ENCODE results near the gene PUDP.

The PUDP gene

GRCh38 chrX:7059214-7059838 lies 88.6 kb downstream of the PUDP start:
- Histone ChIP-seq H3K9me2 (ENCODE audit: low read depth, low read length) (no peaks in the 10 kb centered on the region), H3F3A (ENCODE audit: insufficient read depth, low read length) (no peaks in the 10 kb centered on the region), H3K79me2 (ENCODE audit: insufficient read depth, low read length) (0 out of 2 replicates have a peak, but pooled peaks cover 3% of the 10 kb centered on the region), H3K4me1 (ENCODE audit: insufficient read depth, low read length, severe bottlenecking) (peaks cover 41% of the 10 kb centered on the region), H3K27ac (ENCODE audit: low read depth, low read length, poor library complexity, severe bottlenecking) (peak overlapping the region; percentile 85), H3K9me3 (ENCODE audit: low read length) (no peaks in the 10 kb centered on the region), H2AFZ (ENCODE audit: low read length) (no peak overlapping the region), H3K36me3 (ENCODE audit: insufficient read depth, low read length) (peaks cover 47% of the 10 kb centered on the region), H3K9ac (ENCODE audit: low read length) (no peak overlapping the region; the same call in 1 of the 2 replicates), H3K4me2 (ENCODE audit: low read length) (peak overlapping the region; percentile 35; the same call in 1 of the 2 replicates), H3K27me3 (ENCODE audit: insufficient read depth, low read length) (no peaks in the 10 kb centered on the region), H4K20me1 (ENCODE audit: insufficient read depth, low read length) (no peaks in the 10 kb centered on the region), H3K4me3 (ENCODE audit: low read depth, low read length, poor library complexity, severe bottlenecking) (peak overlapping the region; percentile 11)
- no peak for TF ChIP-seq EZH2 (IDR thresholded peaks at IDR 0.05; ENCODE audit: borderline replicate concordance, low read length)
- TF ChIP-seq, protein P1, sequence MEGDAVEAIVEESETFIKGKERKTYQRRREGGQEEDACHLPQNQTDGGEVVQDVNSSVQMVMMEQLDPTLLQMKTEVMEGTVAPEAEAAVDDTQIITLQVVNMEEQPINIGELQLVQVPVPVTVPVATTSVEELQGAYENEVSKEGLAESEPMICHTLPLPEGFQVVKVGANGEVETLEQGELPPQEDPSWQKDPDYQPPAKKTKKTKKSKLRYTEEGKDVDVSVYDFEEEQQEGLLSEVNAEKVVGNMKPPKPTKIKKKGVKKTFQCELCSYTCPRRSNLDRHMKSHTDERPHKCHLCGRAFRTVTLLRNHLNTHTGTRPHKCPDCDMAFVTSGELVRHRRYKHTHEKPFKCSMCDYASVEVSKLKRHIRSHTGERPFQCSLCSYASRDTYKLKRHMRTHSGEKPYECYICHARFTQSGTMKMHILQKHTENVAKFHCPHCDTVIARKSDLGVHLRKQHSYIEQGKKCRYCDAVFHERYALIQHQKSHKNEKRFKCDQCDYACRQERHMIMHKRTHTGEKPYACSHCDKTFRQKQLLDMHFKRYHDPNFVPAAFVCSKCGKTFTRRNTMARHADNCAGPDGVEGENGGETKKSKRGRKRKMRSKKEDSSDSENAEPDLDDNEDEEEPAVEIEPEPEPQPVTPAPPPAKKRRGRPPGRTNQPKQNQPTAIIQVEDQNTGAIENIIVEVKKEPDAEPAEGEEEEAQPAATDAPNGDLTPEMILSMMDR (IDR thresholded peaks at IDR 0.05; ENCODE audit: low read length): no peak

- Histone ChIP-seq H3K9me2 (ENCODE audit: low read depth, low read length) (no peaks in the 10 kb centered on the region), H3K27ac (ENCODE audit: low read depth, low read length, poor library complexity, severe bottlenecking) (peak overlapping the region; percentile 21), H3K9ac (ENCODE audit: low read length) (no peak overlapping the region), H2AFZ (ENCODE audit: low read length) (no peak overlapping the region), H3K36me3 (ENCODE audit: insufficient read depth, low read length) (peaks cover 41% of the 10 kb centered on the region), H4K20me1 (ENCODE audit: insufficient read depth, low read length) (no peaks in the 10 kb centered on the region), H3K4me2 (ENCODE audit: low read length) (no peak overlapping the region), H3K27me3 (ENCODE audit: insufficient read depth, low read length) (no peaks in the 10 kb centered on the region), H3K4me3 (ENCODE audit: low read depth, low read length, poor library complexity, severe bottlenecking) (no peak overlapping the region), H3K4me1 (ENCODE audit: insufficient read depth, low read length, severe bottlenecking) (peaks cover 37% of the 10 kb centered on the region), H3F3A (ENCODE audit: insufficient read depth, low read length) (no peaks in the 10 kb centered on the region), H3K79me2 (ENCODE audit: insufficient read depth, low read length) (0 out of 2 replicates have a peak, but pooled peaks cover 3% of the 10 kb centered on the region), H3K9me3 (ENCODE audit: low read length) (no peaks in the 10 kb centered on the region)
- TF ChIP-seq, protein P1 (IDR thresholded peaks at IDR 0.05; ENCODE audit: low read length): no peak
- TF ChIP-seq EZH2 (IDR thresholded peaks at IDR 0.05; ENCODE audit: borderline replicate concordance, low read length): no peak
Observed at GRCh38 chrX:7055386-7056137, 92.4 kb downstream of the PUDP start.

DNA sequence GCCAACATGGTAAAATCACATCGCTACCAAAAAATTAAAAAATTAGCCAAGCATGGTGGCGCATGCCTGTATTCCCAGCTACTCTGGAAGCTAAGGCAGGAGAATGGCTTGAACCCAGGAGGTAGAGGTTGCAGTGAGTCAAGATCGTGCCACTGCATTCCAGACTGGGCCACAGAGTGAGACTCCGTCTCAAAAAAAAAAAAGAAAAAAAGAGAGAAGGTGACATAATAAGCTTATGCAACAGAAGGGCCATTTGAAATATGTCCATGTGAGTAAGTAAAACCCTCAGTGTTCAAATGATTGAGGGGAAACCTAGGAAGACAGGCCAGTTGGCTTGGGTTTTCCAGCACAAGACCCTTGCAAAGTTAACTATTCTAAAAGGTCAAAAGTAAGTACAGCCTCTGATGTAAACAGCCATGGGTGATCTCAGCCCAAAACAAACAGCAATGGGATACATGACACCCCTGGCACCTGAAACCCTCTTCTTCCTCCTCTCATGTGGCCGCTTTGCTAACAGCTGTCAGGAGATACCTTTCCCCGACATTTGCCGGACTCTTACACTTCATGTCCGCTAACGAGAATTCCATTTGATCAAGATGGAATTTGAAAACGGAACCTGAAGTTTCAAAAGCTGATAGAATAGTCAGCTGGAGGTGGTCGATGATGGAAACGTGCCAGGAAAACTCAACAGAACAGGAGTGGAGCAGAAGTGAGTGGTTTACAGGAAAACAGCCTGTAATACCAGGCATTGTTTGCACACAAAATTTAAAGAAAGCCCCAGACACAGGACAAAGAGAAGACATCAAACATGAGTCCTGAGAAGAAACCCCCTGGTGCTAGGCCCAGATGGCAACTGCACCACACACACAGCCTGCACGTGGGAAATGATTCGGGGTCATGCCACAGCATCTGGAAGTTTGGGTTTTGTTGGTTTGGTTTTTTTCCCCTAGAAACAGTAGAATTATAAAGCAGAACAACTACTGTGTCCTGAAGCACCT lies 93.4 kb downstream of the PUDP start:
- TF ChIP-seq, protein P1 (IDR thresholded peaks at IDR 0.05; ENCODE audit: low read length): no peak
- no peak for TF ChIP-seq EZH2 (IDR thresholded peaks at IDR 0.05; ENCODE audit: borderline replicate concordance, low read length)
- no peaks in the 10 kb centered on the region for H3K9me3 ChIP-seq (ENCODE audit: low read length)
- no peak overlapping the region for H3K9ac ChIP-seq (ENCODE audit: low read length)
- H3K27me3 ChIP-seq (ENCODE audit: insufficient read depth, low read length): no peaks in the 10 kb centered on the region
- peaks cover 41% of the 10 kb centered on the region for H3K36me3 ChIP-seq (ENCODE audit: insufficient read depth, low read length)
- H3K9me2 ChIP-seq (ENCODE audit: low read depth, low read length): no peaks in the 10 kb centered on the region
- 0 out of 2 replicates have a peak, but pooled peaks cover 3% of the 10 kb centered on the region for H3K79me2 ChIP-seq (ENCODE audit: insufficient read depth, low read length)
- H3K4me3 ChIP-seq (ENCODE audit: low read depth, low read length, poor library complexity, severe bottlenecking): no peak overlapping the region
- H4K20me1 ChIP-seq (ENCODE audit: insufficient read depth, low read length): no peaks in the 10 kb centered on the region
- no peak overlapping the region for H3K27ac ChIP-seq (ENCODE audit: low read depth, low read length, poor library complexity, severe bottlenecking)
- peaks cover 27% of the 10 kb centered on the region for H3K4me1 ChIP-seq (ENCODE audit: insufficient read depth, low read length, severe bottlenecking)
- no peak overlapping the region for H2AFZ ChIP-seq (ENCODE audit: low read length)
- no peak overlapping the region for H3K4me2 ChIP-seq (ENCODE audit: low read length)
- H3F3A ChIP-seq (ENCODE audit: insufficient read depth, low read length): no peaks in the 10 kb centered on the region

Data from OCI-LY1 (cell line).